ENCODE data around the gene PRR20G. TPM values are rescaled to one million over a fixed set of nuclear protein-coding genes. Genes with fewer than 3 reads are reported as not detected.

PRR20G gene
- total RNA-seq (2021; fragmentation: NEBNext Ultra II Directional; extraction: Animal tissue kit (Norgen Biotek cat#: 25700)) (not detected in 2 replicates), polyA plus RNA-seq (2011; rRNA removed) (0.24 and 0.67 TPM in 2 replicates), polyA minus RNA-seq (2011; rRNA and poly(A)+ RNA removed) (0.17 TPM in 1 of 2 replicates, not detected in the other)
- 0.23 TPM for polyA plus RNA-seq (2011; cell fraction: cytosol; rRNA removed)
- polyA plus RNA-seq (2011; cell fraction: nucleus; rRNA removed), result 0.41 TPM
- polyA plus RNA-seq (2012, experiment 1 of 2), result 0.15 to 0.44 TPM (median 0.23 TPM) in 4 replicates
- polyA plus RNA-seq (2012, experiment 2 of 2), result 0.24 TPM
- polyA plus RNA-seq (2013, experiment 1 of 2), result 0.20 TPM
- 0.17 TPM for polyA plus RNA-seq (2013, experiment 2 of 2)
- not detected for polyA minus RNA-seq (2011; cell fraction: cytosol; rRNA and poly(A)+ RNA removed)
- not detected for polyA minus RNA-seq (2011; cell fraction: nucleus; rRNA and poly(A)+ RNA removed)
- long read RNA-seq, experiment 1, result 0 reads
- long read RNA-seq, experiment 2, result 0 reads

DNA sequence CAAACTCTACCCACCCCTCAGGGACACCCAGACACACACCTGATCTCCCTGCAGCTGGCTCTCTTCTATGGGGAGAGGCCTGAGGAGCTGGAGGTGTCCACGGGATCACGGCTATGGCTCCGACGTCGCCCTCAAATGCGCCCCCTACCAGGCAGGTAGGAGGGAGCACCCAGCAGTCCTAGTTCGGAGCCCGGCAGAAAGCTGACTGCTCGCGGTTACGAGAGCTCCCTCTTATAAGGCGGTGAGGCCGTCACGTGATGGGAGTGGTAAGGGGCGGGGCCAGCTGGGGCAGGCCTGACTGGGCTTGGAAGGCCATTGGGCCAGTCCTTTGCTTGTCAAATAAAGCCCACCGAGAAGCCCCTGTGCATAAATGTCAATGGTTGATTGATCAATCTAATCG, at the start of gene PRR20G:
PRR20G (minus strand) TSS at position 207 of the 400 bp plus-strand sequence. CDS start 681 bp downstream, outside the sequence.
- H3K23me2 ChIP-seq (ENCODE audit: low read depth, low read length), result no peaks in the 10 kb centered on the region
- no peak within 1 kb of the TSS for H2BK12ac ChIP-seq (ENCODE audit: low read depth, low read length)
- no peaks in the 10 kb centered on the region for H3K36me3 ChIP-seq (ENCODE audit: control insufficient read depth in 2 of 4, insufficient read depth in 4 of 4, low read length in 3 of 4)
- no peak within 1 kb of the TSS for H3K14ac ChIP-seq (ENCODE audit: insufficient read length)
- no peak for FAIRE-seq
- no peak within 1 kb of the TSS for H2BK120ac ChIP-seq (replicated peaks; ENCODE audit: low read depth, low read length)
- no peaks in the 10 kb centered on the region for H3K79me2 ChIP-seq (ENCODE audit: control insufficient read depth in 1 of 2, insufficient read depth in 2 of 2, low read length in 2 of 2)
- H2BK15ac ChIP-seq (ENCODE audit: low read length), result no peak within 1 kb of the TSS
- H3K4me2 ChIP-seq (ENCODE audit: insufficient read depth in 1 of 2, low read depth in 2 of 2, low read length in 2 of 2), result no peak within 1 kb of the TSS
- no peak within 1 kb of the TSS for H3K27ac ChIP-seq (ENCODE audit: low read depth, low read length)
- H3K9me3 ChIP-seq (ENCODE audit: insufficient read depth in 2 of 2, low read depth in 1 of 2, low read length in 1 of 2), result peaks cover 4 to 10% of the 10 kb centered on the region in 2 experiments
- no peak within 1 kb of the TSS for H2AK5ac ChIP-seq (ENCODE audit: low read depth, low read length)
- H3K18ac ChIP-seq (ENCODE audit: extremely low read depth, low read length), result no peak within 1 kb of the TSS
- no peak within 1 kb of the TSS for H2BK5ac ChIP-seq (ENCODE audit: low read depth, low read length)
- no peak within 1 kb of the TSS for H3K4ac ChIP-seq (replicated peaks; ENCODE audit: insufficient read length, low read depth, low read length)
- no peaks in the 10 kb centered on the region for H3K4me1 ChIP-seq (replicated peaks in 1 of 4; ENCODE audit: control insufficient read depth in 3 of 4, insufficient read depth in 4 of 4, low read length in 3 of 4)
- H3K79me1 ChIP-seq (ENCODE audit: low read depth, low read length), result no peaks in the 10 kb centered on the region
- peak within 1 kb of the TSS; percentile 81 for H2AFZ ChIP-seq (ENCODE audit: low read length)
- no peak within 1 kb of the TSS for H3K4me3 ChIP-seq (ENCODE audit: extremely low read depth in 1 of 4, insufficient read depth in 2 of 4, low read depth in 3 of 4, low read length in 4 of 4)
- H4K5ac ChIP-seq (ENCODE audit: insufficient read length, low read depth, low read length), result no peak within 1 kb of the TSS
- H3K27me3 ChIP-seq (replicated peaks in 1 of 4; ENCODE audit: control insufficient read depth in 3 of 4, extremely low read depth in 1 of 4, insufficient read depth in 3 of 4, low read length in 3 of 4), result no peaks in the 10 kb centered on the region
- H3K23ac ChIP-seq (ENCODE audit: insufficient read length), result no peak within 1 kb of the TSS
- no peak within 1 kb of the TSS for H3K9ac ChIP-seq (replicated peaks in 1 of 4; ENCODE audit: extremely low read depth in 1 of 4, low read depth in 3 of 4, low read length in 3 of 4)
- ChIA-PET POLR2A (ENCODE audit: partially characterized antibody) (no interaction called here), CTCF (ENCODE audit: partially characterized antibody) (interaction anchor here (0.7 to 2.5 kb wide), 12 partner anchors 10 to 188 kb away, joined by 3 to 11 read pairs (median 4); no protein-coding TSS in a partner anchor)
- H4K20me1 ChIP-seq (replicated peaks in 1 of 2; ENCODE audit: control insufficient read depth in 1 of 2, insufficient read depth in 2 of 2, low read length in 2 of 2), result peaks cover 0 to 1% of the 10 kb centered on the region in 2 experiments
- H3K56ac ChIP-seq (replicated peaks; ENCODE audit: insufficient read length, low read depth, low read length), result no peak within 1 kb of the TSS
- WGBS, 2 experiments (ENCODE audit: extremely low coverage in 1 of 2, insufficient coverage in 1 of 2, insufficient read length in 1 of 2, insufficient replicate concordance in 2 of 2, low coverage in 1 of 2, low lambda C conversion rate in 2 of 2, missing lambda C conversion rate in 1 of 2), result 89% methylated on average over 17 of the region's 17 CpGs; no CpG with 5 or more reads in 1 of the 2 experiments
- DNase-seq (ENCODE audit: low read depth in 1 of 2, low spot score in 2 of 2), result no peak
- H4K91ac ChIP-seq (replicated peaks; ENCODE audit: insufficient read length, low read length), result no peak within 1 kb of the TSS
- no peak within 1 kb of the TSS for H4K8ac ChIP-seq (ENCODE audit: extremely low read depth, insufficient read depth, low read length)
- H2BK20ac ChIP-seq (ENCODE audit: low read length), result no peak within 1 kb of the TSS
- TF ChIP-seq, protein P1, sequence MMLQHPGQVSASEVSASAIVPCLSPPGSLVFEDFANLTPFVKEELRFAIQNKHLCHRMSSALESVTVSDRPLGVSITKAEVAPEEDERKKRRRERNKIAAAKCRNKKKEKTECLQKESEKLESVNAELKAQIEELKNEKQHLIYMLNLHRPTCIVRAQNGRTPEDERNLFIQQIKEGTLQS (IDR thresholded peaks at IDR 0.05; ENCODE audit: insufficient read depth, low read depth, low read length), result 0 out of 2 replicates have a peak, but pooled peaks have one; percentile 18
- no peak for TF ChIP-seq GTF2F1 (IDR thresholded peaks at IDR 0.05; ENCODE audit: borderline replicate concordance, low read depth, low read length)
- TF ChIP-seq, protein P2, sequence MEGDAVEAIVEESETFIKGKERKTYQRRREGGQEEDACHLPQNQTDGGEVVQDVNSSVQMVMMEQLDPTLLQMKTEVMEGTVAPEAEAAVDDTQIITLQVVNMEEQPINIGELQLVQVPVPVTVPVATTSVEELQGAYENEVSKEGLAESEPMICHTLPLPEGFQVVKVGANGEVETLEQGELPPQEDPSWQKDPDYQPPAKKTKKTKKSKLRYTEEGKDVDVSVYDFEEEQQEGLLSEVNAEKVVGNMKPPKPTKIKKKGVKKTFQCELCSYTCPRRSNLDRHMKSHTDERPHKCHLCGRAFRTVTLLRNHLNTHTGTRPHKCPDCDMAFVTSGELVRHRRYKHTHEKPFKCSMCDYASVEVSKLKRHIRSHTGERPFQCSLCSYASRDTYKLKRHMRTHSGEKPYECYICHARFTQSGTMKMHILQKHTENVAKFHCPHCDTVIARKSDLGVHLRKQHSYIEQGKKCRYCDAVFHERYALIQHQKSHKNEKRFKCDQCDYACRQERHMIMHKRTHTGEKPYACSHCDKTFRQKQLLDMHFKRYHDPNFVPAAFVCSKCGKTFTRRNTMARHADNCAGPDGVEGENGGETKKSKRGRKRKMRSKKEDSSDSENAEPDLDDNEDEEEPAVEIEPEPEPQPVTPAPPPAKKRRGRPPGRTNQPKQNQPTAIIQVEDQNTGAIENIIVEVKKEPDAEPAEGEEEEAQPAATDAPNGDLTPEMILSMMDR (IDR thresholded peaks at IDR 0.05; ENCODE audit: control extremely low read depth in 1 of 3, insufficient read depth in 1 of 3, low read depth in 1 of 3, low read length in 3 of 3), result peak; percentile 22 to 42 (median 33); a peak in 3 of 4 replicates
- no peak for TF ChIP-seq RBBP5 (IDR thresholded peaks at IDR 0.05; ENCODE audit: borderline replicate concordance, low read depth, low read length)
- 0 out of 2 replicates have a peak, but pooled peaks have one; percentile 53 for TF ChIP-seq TAF1 (IDR thresholded peaks at IDR 0.05; ENCODE audit: low read depth, low read length)
- TF ChIP-seq, protein P3, sequence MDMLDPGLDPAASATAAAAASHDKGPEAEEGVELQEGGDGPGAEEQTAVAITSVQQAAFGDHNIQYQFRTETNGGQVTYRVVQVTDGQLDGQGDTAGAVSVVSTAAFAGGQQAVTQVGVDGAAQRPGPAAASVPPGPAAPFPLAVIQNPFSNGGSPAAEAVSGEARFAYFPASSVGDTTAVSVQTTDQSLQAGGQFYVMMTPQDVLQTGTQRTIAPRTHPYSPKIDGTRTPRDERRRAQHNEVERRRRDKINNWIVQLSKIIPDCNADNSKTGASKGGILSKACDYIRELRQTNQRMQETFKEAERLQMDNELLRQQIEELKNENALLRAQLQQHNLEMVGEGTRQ (IDR thresholded peaks at IDR 0.05; ENCODE audit: low read length), result peak; percentile 61; the same call in 1 of the 2 replicates
- peak; percentile 63 for TF ChIP-seq TBP (IDR thresholded peaks at IDR 0.05; ENCODE audit: low read depth, low read length)
